Lung (tissue), 12 donors: ENCODE results near the gene MINDY4B. TPM values are rescaled to one million over a fixed set of nuclear protein-coding genes. Genes with fewer than 3 reads are reported as not detected.

Source experiments
- ATAC-seq: fragments of 200-7000 bp; cut with Tn5 transposase; one replicate; pipeline ENCODE4 v1.9.1; 2020; ENCODE audit warnings: moderate number of reproducible peaks; ENCODE audit not compliant: insufficient read depth, low FRiP score
- DNase-seq, 3 donors: peaks; one replicate each; pipeline ENCODE4 v3.0.0-alpha.2; 2013 to 2017
- H3K27ac ChIP-seq, 2 donors: one replicate each; pipeline ENCODE4 v1.5.1; 2013; ENCODE audit warnings: mild to moderate bottlenecking in 2 of 2, moderate library complexity in 2 of 2, control low read depth in 1 of 2, inconsistent platforms in 1 of 2, low read depth in 1 of 2, low read length in 1 of 2
- H3K27me3 ChIP-seq, 3 donors: one replicate each; pipeline ENCODE4 v1.5.1; 2013; ENCODE audit warnings: low read length in 2 of 3; ENCODE audit not compliant: control insufficient read depth in 3 of 3, insufficient read depth in 3 of 3
- H3K36me3 ChIP-seq, 4 donors: one replicate each; pipeline ENCODE4 v1.5.1; 2013; ENCODE audit warnings: low read length in 4 of 4, mild to moderate bottlenecking in 1 of 4, moderate library complexity in 1 of 4; ENCODE audit not compliant: control insufficient read depth in 4 of 4, insufficient read depth in 4 of 4
- H3K4me1 ChIP-seq, 5 donors: one replicate each; pipeline ENCODE4 v1.5.1; 2013; ENCODE audit warnings: low read length in 5 of 5, mild to moderate bottlenecking in 2 of 5, moderate library complexity in 1 of 5; ENCODE audit not compliant: control insufficient read depth in 5 of 5, insufficient read depth in 5 of 5
- H3K4me3 ChIP-seq: one replicate; pipeline ENCODE4 v1.5.1; 2013; ENCODE audit warnings: mild to moderate bottlenecking, control low read depth, moderate library complexity
- H3K9ac ChIP-seq, 2 donors: one replicate each; pipeline ENCODE4 v1.5.1; 2013; ENCODE audit warnings: low read length in 2 of 2, control low read depth in 1 of 2; ENCODE audit not compliant: insufficient read depth in 1 of 2
- H3K9me3 ChIP-seq, 4 donors: one replicate each; pipeline ENCODE4 v1.5.1; 2013; ENCODE audit warnings: low read length in 3 of 4, mild to moderate bottlenecking in 1 of 4, moderate library complexity in 1 of 4; ENCODE audit not compliant: control insufficient read depth in 4 of 4, insufficient read depth in 3 of 4
- WGBS, 2 donors: extraction: QIAGEN DNeasy Blood & Tissue Kit; methylation state at CpG; one replicate each; pipeline ENCODE4 v1.1.7; 2013; 5-methylcytosine and 5-hydroxymethylcytosine counted together
- polyA plus RNA-seq, 2 donors: library from polyadenylated mRNA; stranded (reverse); fragments of 200-250 nt; gene quantifications; one replicate each; pipeline ENCODE4 v1.2.1, GENCODE V29; 2013
- total RNA-seq, 2 donors: library from RNA; depleted of rRNA in 1 of 2; stranded (reverse); fragments of >200 nt in 1 of 2; gene quantifications; one replicate each; pipeline ENCODE4 v1.2.1, GENCODE V29; 2014 to 2021
- TF ChIP-seq, protein P1 (sequence below): IDR thresholded peaks from 2 replicates; pipeline ENCODE4 v1.5.1; 2012; ENCODE audit warnings: mild to moderate bottlenecking; ENCODE audit errors: control extremely low read depth, extremely low read depth
- donor health status: control.
- donor health status: control.
- donor health status: Bipolar disorder and iron deficiency.
- donor health status: healthy.
- donor health status: DM: yes; HTN: yes; CAD: no.

The MINDY4B gene
- total and polyA plus RNA-seq, 4 donors = not detected

DNA sequence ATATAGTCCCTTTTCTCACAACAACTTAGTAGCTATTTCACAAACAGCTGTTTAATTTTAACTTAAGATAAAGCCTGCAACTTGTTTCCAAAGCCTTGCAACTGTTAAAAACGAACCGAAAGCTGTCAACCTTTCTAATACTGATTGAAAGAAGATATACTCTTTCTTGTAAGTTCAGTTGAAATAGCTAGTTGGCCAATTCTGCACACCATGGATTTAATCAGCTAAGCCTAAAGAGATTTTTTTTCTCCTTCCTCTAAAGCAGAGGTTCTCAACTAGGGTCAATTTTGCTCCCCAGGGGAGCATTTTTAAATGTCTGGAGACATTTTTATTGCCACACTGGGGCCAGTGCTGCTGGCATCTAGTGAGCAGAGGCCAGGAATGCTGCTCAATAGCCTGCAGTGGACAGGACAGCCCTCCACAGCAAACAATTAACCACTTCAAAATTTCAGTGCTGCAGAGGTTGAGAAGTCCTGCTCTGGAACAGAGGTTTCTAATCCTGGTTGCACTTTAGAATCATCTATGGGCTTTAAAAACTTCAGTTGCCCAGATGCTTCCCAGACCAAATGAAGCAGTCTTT is 26.2 kb downstream of the MINDY4B start:
- H3K4me1 ChIP-seq = peaks cover 0 to 5% (median 0%) of the 10 kb centered on the region in 5 donors
- no peak overlapping the region for H3K4me3 ChIP-seq
- H3K27me3 ChIP-seq = no peaks in the 10 kb centered on the region
- no peaks in the 10 kb centered on the region for H3K9me3 ChIP-seq
- WGBS, 2 donors = 64 to 68% methylated on average over 2 of the region's 2 CpGs
- no peaks in the 10 kb centered on the region for H3K36me3 ChIP-seq
- no peak overlapping the region for H3K9ac ChIP-seq
- TF ChIP-seq, protein P1, sequence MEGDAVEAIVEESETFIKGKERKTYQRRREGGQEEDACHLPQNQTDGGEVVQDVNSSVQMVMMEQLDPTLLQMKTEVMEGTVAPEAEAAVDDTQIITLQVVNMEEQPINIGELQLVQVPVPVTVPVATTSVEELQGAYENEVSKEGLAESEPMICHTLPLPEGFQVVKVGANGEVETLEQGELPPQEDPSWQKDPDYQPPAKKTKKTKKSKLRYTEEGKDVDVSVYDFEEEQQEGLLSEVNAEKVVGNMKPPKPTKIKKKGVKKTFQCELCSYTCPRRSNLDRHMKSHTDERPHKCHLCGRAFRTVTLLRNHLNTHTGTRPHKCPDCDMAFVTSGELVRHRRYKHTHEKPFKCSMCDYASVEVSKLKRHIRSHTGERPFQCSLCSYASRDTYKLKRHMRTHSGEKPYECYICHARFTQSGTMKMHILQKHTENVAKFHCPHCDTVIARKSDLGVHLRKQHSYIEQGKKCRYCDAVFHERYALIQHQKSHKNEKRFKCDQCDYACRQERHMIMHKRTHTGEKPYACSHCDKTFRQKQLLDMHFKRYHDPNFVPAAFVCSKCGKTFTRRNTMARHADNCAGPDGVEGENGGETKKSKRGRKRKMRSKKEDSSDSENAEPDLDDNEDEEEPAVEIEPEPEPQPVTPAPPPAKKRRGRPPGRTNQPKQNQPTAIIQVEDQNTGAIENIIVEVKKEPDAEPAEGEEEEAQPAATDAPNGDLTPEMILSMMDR = no peak
- no peak overlapping the region for H3K27ac ChIP-seq
- ATAC-seq (no peak), DNase-seq (peak in 2 of 3 donors; percentile 27 to 52)

DNA sequence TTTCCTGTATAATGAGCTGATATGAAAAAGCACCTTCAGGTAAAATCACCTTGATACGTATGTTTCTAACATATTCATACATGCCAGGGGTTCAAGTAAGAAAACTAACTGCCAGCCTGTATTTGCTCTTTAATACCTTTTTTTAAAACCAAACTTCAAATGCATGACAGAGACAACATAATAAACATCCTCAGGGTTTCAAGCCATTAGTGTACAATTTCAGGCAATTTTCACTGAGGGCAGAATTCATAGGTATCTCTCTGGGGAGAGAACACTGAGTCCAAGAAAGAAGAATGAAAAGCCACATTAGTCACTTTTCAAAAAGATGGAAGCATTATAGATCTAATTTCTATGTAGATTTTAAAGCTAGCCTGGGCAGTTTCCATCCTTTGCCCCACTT is 26.9 kb downstream of the MINDY4B start:
- Histone ChIP-seq H3K4me1 (peaks cover 0 to 5% (median 0%) of the 10 kb centered on the region in 5 donors), H3K4me3 (no peak overlapping the region), H3K27me3 (no peaks in the 10 kb centered on the region), H3K9ac (no peak overlapping the region), H3K36me3 (no peaks in the 10 kb centered on the region), H3K27ac (no peak overlapping the region), H3K9me3 (no peaks in the 10 kb centered on the region)
- WGBS, 2 donors = 91 to 94% methylated on average over 1 of the region's 1 CpG
- TF ChIP-seq, protein P1 = no peak
- ATAC-seq (no peak), DNase-seq (no peak)

DNA sequence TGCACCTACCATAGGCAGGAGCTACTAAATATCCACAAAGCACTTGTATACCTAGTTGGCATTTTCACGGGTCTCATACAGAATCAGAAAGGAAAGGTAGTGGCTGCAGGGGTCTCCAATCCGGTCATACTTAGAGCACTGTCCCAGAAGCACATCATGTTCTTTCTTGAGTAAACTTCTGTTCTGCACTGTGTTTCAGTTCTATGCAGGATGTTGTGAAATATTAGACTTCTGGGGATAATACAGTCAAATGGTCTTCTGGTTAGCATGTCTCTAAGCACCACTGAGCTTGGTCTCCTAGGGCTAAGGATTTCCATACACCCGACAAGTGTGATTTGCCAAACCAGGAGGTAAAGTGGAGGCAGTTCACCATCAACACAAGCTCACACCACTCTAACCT is 27.9 kb downstream of the MINDY4B start:
- no peak for DNase-seq
- ATAC-seq = no peak
- Histone ChIP-seq H3K27me3 (no peaks in the 10 kb centered on the region), H3K36me3 (no peaks in the 10 kb centered on the region), H3K4me1 (peaks cover 0 to 5% (median 0%) of the 10 kb centered on the region in 5 donors), H3K4me3 (no peak overlapping the region), H3K9ac (no peak overlapping the region), H3K27ac (no peak overlapping the region), H3K9me3 (no peaks in the 10 kb centered on the region)
- 48 to 75% methylated on average over 3 of the region's 3 CpGs for WGBS, 2 donors
- TF ChIP-seq, protein P1 = no peak
